ENCODE data around the gene GOLGA8S.
"Not testable (repeated sequence)": the region's sequence is repeated elsewhere in the genome, so short reads cannot be mapped to it uniquely, and the experiment has no call there.

GOLGA8S gene

DNA sequence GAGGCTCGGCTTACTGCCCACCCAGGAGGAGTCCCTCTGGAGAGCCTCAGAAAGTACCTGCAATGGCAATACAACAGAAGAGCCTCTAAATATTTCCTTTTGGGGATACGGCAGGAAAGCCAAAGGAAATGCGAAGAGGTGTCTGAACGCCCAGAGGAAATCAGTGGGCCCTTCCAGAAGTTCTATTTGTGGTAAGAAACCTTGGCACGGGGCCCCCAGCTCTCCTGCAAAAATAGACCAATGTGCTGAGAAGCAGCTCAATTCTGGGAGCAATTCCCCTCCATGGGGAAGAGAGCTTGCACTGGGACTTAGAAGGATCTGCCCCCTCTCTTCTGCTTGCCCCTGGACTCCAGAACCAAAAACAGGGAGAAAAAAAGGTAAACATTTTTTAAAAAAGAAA, 44.7 kb downstream of the GOLGA8S start:
- DNase-seq = not testable (repeated sequence)

DNA sequence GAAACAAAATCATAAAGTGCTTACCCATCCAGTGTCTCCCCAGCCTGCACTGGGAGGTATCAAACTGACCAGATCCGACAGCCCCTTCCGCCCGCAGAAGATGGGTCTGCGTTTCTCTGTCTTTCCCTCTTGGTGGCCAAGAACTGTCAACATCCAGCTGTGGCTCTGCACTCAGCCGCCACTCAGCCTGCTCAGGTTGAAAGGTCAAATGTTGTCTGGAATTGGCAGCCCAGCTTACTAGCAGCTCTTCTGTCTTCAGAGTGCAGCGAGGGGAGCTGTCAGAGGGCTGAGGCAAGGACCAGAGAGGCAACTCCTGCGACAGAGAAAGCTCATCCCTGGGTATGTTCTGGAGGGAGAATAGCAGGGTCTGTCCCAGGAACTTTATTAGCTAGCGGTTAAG, 47.1 kb downstream of the GOLGA8S start:
- DNase-seq = no peak

DNA sequence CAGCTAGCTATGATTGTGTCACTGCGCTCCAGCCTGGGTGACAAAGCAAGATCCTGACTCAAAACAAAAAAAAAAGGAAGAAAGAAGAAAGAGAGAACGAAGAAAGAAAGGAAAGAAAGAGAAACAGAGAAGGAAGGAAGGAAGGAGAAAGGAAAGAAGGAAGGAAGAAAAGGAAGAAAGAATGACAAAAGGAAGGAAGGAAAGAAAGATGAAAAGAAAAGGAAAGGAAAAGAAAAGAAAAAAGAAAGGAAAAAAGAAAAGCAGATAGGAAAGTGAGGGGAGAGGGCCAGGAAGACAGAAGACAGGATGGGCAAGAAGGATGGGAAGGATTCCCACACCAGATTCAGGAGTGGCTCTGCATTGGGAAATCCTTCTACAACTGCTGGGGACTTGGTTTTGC, 47.6 kb downstream of the GOLGA8S start:
- no peak for DNase-seq

DNA sequence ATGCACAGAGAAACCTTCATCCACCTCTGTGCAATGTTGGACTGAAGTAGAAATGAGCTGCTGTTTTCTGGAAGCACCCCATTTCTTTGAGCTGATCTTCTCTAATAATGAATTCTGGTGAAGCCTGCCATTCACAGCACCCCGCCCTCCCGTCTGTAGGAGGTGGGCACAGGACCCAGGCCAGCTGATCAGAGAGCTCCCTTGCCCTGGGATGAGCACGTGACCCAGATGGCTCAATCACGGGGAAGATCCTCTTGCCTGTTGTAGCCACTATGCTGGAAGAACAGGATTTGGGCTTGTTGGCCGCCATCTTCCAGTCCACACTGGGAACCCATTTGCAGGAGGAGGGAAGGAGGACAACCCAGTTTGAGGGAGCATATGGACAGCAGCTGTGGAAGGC, 48.0 kb downstream of the GOLGA8S start:
- no peak for DNase-seq

DNA sequence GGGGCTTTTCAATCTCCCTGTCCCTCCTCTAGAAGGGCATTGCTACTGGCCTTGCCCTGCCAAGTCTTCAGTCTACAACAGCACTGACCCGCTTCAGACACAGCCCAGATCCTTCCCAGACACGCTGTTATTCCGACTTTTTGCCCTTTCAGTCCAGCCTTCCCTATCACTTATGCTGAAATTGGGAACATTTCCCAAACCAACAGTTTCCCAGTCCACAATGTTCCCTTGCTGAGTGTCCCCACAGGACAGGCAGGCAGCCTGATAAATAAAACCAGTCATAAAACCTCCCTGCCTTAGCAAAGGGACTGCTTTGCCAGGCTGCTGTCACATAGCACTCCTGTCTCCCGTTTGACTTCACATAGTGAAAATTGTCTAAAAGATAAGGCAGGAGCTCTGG, 49.0 kb downstream of the GOLGA8S start:
- DNase-seq = no peak

DNA sequence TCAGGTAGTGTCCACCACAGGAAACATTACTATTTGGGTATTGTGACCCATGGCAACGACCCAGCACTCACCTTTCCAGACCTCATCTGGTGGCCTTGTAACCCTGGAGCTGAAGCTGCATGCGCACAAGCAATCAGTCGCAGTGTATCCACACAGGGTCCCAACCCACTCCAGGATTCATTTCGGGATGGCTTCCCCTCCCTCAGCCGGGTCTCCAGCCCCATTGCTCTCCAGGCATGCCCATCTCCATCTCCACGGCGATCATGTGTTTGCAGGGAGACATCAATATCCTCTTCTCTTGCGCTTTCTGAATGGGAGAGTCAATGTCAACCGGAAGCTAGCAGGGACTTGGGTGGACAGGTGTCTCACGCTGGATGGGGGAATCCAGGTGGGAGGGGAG, 57.3 kb downstream of the GOLGA8S start:
- no peak for DNase-seq

DNA sequence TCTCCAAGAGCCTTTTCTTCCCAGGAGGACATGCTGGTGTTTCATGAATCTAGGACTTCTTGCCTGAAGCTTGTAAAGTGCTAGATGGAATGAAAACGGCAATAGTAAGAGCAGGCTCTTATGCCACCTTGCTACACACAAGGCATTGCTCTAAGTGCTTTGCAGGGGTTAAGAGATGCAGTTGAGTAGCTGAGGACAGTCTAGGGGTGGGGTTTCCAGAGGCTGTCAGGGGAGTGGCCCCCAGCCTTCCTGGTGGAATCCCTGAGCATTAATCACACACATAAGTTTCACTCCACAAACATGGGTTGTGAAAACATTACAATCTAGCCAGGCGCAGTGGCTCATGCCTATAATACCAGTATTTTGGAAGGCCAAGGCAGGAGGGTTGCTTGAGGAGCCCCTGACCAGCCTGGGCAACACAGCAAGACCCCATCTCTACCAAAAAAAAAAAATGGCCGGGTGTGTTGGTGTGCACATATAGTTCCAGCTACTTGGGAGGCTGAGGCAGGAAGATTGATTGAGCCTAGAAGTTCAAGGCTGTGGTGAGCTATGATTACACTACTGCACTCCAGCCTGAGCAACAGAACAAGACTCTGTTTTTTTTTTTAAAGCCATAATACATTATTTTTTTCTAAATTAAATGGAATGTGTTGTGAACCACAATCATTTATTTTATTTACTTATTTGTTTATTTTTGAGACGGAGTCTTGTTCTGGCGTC, 58.5 kb downstream of the GOLGA8S start:
- DNase-seq = not testable (repeated sequence)
